RWPE2 (cell line): ENCODE data around the gene INVS.

Source experiments
- ATAC-seq: fragments of 200-7000 bp; cut with Tn5 transposase; 3 replicates; pipeline ENCODE4 v1.9.1; 2021; ENCODE audit warnings: low read depth
- DNase-seq: peaks from one replicate; pipeline ENCODE4 v3.0.0-alpha.2; 2020; ENCODE audit warnings: low spot score
- H3K27ac ChIP-seq: fragments of 450-650 bp; 2 replicates; pipeline ENCODE4 v1.5.1; 2017; ENCODE audit warnings: mild to moderate bottlenecking; ENCODE audit not compliant: poor library complexity, severe bottlenecking
- H3K27me3 ChIP-seq: fragments of 250-450 bp; sonication (Bioruptor Pico); 2 replicates; pipeline ENCODE4 v1.5.1; 2021; ENCODE audit warnings: mild to moderate bottlenecking, moderate library complexity; ENCODE audit not compliant: insufficient read depth, poor library complexity, severe bottlenecking
- H3K36me3 ChIP-seq: fragments of 250-450 bp; sonication (Bioruptor Pico); 2 replicates; pipeline ENCODE4 v1.5.1; 2020; ENCODE audit warnings: low read depth, mild to moderate bottlenecking, moderate library complexity
- H3K4me1 ChIP-seq: fragments of 250-450 bp; sonication (Bioruptor Pico); 2 replicates; pipeline ENCODE4 v1.5.1; 2021; ENCODE audit warnings: mild to moderate bottlenecking, moderate library complexity; ENCODE audit not compliant: insufficient read depth, poor library complexity, severe bottlenecking
- H3K4me3 ChIP-seq: fragments of 250-450 bp; sonication (Bioruptor Pico); 2 replicates; pipeline ENCODE4 v1.5.1; 2021; ENCODE audit warnings: mild to moderate bottlenecking, moderate library complexity; ENCODE audit not compliant: severe bottlenecking
- H3K9me3 ChIP-seq: fragments of 250-450 bp; sonication (Bioruptor Pico); 2 replicates; pipeline ENCODE4 v1.5.1; 2021; ENCODE audit warnings: mild to moderate bottlenecking, moderate library complexity; ENCODE audit not compliant: severe bottlenecking
- TF ChIP-seq, protein P1 (sequence below): fragments of 450-650 bp; IDR thresholded peaks from one replicate; pipeline ENCODE4 v1.5.1; 2017; ENCODE audit warnings: mild to moderate bottlenecking, moderate library complexity; ENCODE audit not compliant: poor library complexity, severe bottlenecking

Gene INVS

DNA sequence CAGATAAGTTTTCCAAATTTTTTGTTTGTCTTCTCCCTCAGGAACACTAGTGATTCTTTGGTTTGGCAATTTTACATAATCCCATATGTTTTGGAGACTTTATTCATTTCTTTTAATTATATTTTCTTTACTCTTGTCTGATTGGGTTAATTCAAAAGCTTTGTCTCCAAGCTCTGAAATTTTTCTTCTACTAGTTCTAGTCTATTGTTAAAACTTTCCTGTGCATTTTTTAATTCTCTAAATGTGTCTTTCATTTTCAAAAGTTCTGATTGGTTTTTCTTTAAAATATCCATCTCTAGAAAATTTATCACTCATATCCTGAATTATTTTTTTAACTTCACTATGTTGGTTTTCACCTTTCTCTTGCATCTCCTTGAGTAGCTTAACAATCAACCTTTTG is 92.2 kb downstream of the INVS start:
- ATAC-seq = no peak
- Histone ChIP-seq H3K9me3 (no peaks in the 10 kb centered on the region), H3K36me3 (no peaks in the 10 kb centered on the region; the same call in 1 of the 2 replicates)

DNA sequence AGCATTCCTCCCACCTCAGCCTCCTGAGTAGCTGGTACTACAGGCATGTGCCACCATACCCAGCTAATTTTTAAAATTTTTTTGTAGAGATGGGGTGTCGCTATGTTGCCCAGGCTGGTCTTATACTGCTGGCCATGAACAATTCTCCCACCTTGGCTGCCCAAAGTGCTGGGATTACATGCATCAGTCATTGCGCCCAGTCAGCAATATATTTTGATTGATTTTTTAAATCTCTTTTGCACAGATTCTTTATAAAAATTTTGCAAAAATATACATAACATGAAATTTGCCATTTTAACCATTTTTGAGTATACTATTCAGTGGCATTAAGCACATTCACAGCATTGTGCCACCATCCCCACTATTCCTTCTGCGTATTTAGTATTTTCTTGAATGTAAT is 94.0 kb downstream of the INVS start:
- Histone ChIP-seq H3K4me3 (no peak overlapping the region), H3K4me1 (no peaks in the 10 kb centered on the region), H3K27me3 (no peaks in the 10 kb centered on the region), H3K9me3 (no peaks in the 10 kb centered on the region), H3K27ac (no peak overlapping the region), H3K36me3 (no peaks in the 10 kb centered on the region; the same call in 1 of the 2 replicates)
- DNase-seq (no peak), ATAC-seq (no peak)
- TF ChIP-seq, protein P1, sequence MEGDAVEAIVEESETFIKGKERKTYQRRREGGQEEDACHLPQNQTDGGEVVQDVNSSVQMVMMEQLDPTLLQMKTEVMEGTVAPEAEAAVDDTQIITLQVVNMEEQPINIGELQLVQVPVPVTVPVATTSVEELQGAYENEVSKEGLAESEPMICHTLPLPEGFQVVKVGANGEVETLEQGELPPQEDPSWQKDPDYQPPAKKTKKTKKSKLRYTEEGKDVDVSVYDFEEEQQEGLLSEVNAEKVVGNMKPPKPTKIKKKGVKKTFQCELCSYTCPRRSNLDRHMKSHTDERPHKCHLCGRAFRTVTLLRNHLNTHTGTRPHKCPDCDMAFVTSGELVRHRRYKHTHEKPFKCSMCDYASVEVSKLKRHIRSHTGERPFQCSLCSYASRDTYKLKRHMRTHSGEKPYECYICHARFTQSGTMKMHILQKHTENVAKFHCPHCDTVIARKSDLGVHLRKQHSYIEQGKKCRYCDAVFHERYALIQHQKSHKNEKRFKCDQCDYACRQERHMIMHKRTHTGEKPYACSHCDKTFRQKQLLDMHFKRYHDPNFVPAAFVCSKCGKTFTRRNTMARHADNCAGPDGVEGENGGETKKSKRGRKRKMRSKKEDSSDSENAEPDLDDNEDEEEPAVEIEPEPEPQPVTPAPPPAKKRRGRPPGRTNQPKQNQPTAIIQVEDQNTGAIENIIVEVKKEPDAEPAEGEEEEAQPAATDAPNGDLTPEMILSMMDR = no peak

More for the DNA sequence above, 92.2 kb downstream of the INVS start:
- no peaks in the 10 kb centered on the region for H3K27me3 ChIP-seq
- TF ChIP-seq, protein P1 = no peak
- no peak overlapping the region for H3K4me3 ChIP-seq
- no peak overlapping the region for H3K27ac ChIP-seq
- H3K4me1 ChIP-seq = no peaks in the 10 kb centered on the region
- no peak for DNase-seq

DNA sequence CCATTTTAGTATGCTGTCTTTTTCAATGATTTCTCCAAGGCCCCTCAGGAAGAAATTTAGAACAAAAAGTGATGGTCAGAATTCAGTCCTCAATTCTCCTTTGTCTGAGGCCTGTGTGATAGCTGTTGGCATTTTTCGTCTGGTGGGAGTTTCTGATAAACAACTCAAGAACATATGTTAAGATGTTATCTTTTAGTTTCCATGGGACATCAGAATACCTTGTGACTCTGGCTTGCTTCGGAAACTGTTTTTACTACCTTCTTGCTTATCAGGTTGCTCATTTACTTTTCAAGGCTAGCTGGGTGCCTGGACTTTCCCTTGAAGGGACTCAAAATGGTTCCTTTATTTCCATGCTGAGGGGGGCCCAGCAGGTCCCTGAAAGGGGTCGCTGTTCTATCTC is 97.2 kb downstream of the INVS start:
- no peak for ATAC-seq
- TF ChIP-seq, protein P1 = no peak
- Histone ChIP-seq H3K36me3 (no peaks in the 10 kb centered on the region; the same call in 1 of the 2 replicates), H3K4me3 (no peak overlapping the region), H3K27ac (no peak overlapping the region), H3K27me3 (no peaks in the 10 kb centered on the region), H3K4me1 (no peaks in the 10 kb centered on the region), H3K9me3 (no peaks in the 10 kb centered on the region)
- DNase-seq = no peak

GRCh38 chr9:100196828-100197227 is 97.8 kb downstream of the INVS start:
- Histone ChIP-seq H3K4me3 (no peak overlapping the region), H3K9me3 (no peaks in the 10 kb centered on the region), H3K4me1 (no peaks in the 10 kb centered on the region), H3K27ac (no peak overlapping the region), H3K27me3 (no peaks in the 10 kb centered on the region), H3K36me3 (no peaks in the 10 kb centered on the region; the same call in 1 of the 2 replicates)
- TF ChIP-seq, protein P1 = no peak
- no peak for DNase-seq
- ATAC-seq = no peak

DNA sequence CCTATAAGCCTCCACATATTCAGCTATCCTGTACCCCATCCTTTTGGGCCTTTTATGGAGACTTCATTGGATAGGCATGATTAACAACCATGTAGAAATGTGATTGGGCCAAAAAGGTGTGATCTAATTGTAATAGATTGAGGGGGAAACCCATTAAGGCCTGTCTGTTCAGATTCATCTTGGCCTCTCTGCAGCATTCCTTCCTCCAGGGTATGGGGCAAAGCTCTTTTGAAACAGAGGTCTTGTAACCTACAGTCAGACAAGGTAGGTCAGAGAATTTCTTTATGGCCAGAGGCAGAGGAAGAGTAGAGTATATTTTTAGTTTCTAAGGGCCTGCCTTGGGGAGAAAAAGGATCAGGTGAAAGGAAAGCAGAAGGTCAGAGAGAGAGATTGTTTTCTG is 98.5 kb downstream of the INVS start:
- DNase-seq = no peak
- Histone ChIP-seq H3K4me3 (no peak overlapping the region), H3K27me3 (no peaks in the 10 kb centered on the region), H3K9me3 (no peaks in the 10 kb centered on the region), H3K4me1 (no peaks in the 10 kb centered on the region), H3K27ac (no peak overlapping the region), H3K36me3 (no peaks in the 10 kb centered on the region; the same call in 1 of the 2 replicates)
- no peak for ATAC-seq
- TF ChIP-seq, protein P1 = no peak
